Chondrocyte (in vitro differentiated cells): ENCODE measurements around the gene SLCO3A1. TPM values are rescaled to one million over a fixed set of nuclear protein-coding genes. Genes with fewer than 3 reads are reported as not detected.

ENCODE experiments used
- DNase-seq: peaks from one replicate; pipeline ENCODE4 v3.0.0; 2021; ENCODE audit warnings: mixed read lengths, low spot score
- H3K27ac Mint-ChIP-seq: one replicate; pipeline ENCODE4 v1.8.0; 2021; ENCODE audit warnings: mild to moderate bottlenecking, moderate library complexity, mixed read lengths; ENCODE audit not compliant: unreplicated experiment
- H3K27me3 Mint-ChIP-seq: 2 replicates; pipeline ENCODE4 v1.8.0; 2021; ENCODE audit warnings: low read depth, mixed read lengths
- H3K36me3 Mint-ChIP-seq: 2 replicates; pipeline ENCODE4 v1.8.0; 2021; ENCODE audit warnings: low read depth, mixed read lengths
- H3K4me1 Mint-ChIP-seq: 2 replicates; pipeline ENCODE4 v1.8.0; 2021; ENCODE audit warnings: low read depth, mild to moderate bottlenecking, mixed read lengths
- H3K4me3 Mint-ChIP-seq: one replicate; pipeline ENCODE4 v1.8.0; 2021; ENCODE audit warnings: mild to moderate bottlenecking, moderate library complexity, mixed read lengths; ENCODE audit not compliant: unreplicated experiment
- H3K9me3 Mint-ChIP-seq: 2 replicates; pipeline ENCODE4 v1.8.0; 2021; ENCODE audit warnings: low read depth, mixed read lengths
- CTCF ChIP-seq: fragments of 200-600 bp; sonication (generic); IDR thresholded peaks from 2 replicates; pipeline ENCODE4 v1.5.0; 2021; ENCODE audit warnings: antibody characterized with exemption, mild to moderate bottlenecking, moderate library complexity
- total RNA-seq: library from RNA; stranded (reverse); gene quantifications from 3 replicates; pipeline ENCODE4 v1.2.1, GENCODE V29; 2021

Gene SLCO3A1
- total RNA-seq, 1 donor from 2014 or later, result 3.7 TPM

GRCh38 chr15:92087211-92087610, 233.7 kb downstream of the SLCO3A1 start:
- H3K27me3 Mint-ChIP-seq, result peaks cover 16% of the 10 kb centered on the region
- TF ChIP-seq CTCF, result no peak
- no peak for DNase-seq
- H3K9me3 Mint-ChIP-seq, result no peaks in the 10 kb centered on the region
- H3K27ac Mint-ChIP-seq, result no peak overlapping the region
- H3K36me3 Mint-ChIP-seq, result no peaks in the 10 kb centered on the region
- H3K4me3 Mint-ChIP-seq, result no peak overlapping the region
- H3K4me1 Mint-ChIP-seq, result no peaks in the 10 kb centered on the region

- no peaks in the 10 kb centered on the region for H3K9me3 Mint-ChIP-seq
- DNase-seq, result no peak
- H3K27me3 Mint-ChIP-seq, result peaks cover 20% of the 10 kb centered on the region
- TF ChIP-seq CTCF, result peak; percentile 77
- no peaks in the 10 kb centered on the region for H3K4me1 Mint-ChIP-seq
- no peak overlapping the region for H3K27ac Mint-ChIP-seq
- H3K4me3 Mint-ChIP-seq, result no peak overlapping the region
- no peaks in the 10 kb centered on the region for H3K36me3 Mint-ChIP-seq
These were observed 237.7 kb downstream of the SLCO3A1 start for GRCh38 chr15:92091155-92091734.

GRCh38 chr15:92092289-92093105, 239.0 kb downstream of the SLCO3A1 start:
- no peak overlapping the region for H3K27ac Mint-ChIP-seq
- H3K4me1 Mint-ChIP-seq, result peaks cover 2% of the 10 kb centered on the region
- no peak overlapping the region for H3K4me3 Mint-ChIP-seq
- TF ChIP-seq CTCF, result no peak
- no peaks in the 10 kb centered on the region for H3K36me3 Mint-ChIP-seq
- no peak for DNase-seq
- no peaks in the 10 kb centered on the region for H3K9me3 Mint-ChIP-seq
- peaks cover 23% of the 10 kb centered on the region for H3K27me3 Mint-ChIP-seq

GRCh38 chr15:92095693-92096092, 242.2 kb downstream of the SLCO3A1 start:
- H3K27me3 Mint-ChIP-seq, result peaks cover 25% of the 10 kb centered on the region

More at GRCh38 chr15:92095693-92096092, 242.2 kb downstream of the SLCO3A1 start:
- Mint-ChIP-seq H3K27ac (no peak overlapping the region), H3K36me3 (no peaks in the 10 kb centered on the region), H3K9me3 (no peaks in the 10 kb centered on the region), H3K4me1 (peaks cover 6% of the 10 kb centered on the region), H3K4me3 (no peak overlapping the region)
- no peak for TF ChIP-seq CTCF
- DNase-seq, result no peak
